Measurements from ENCODE around the gene KIF6. TPM values are rescaled to one million over a fixed set of nuclear protein-coding genes. Genes with fewer than 3 reads are reported as not detected.

Gene KIF6
- total RNA-seq, 4 donors from 2014 or later: 0.40 to 1.3 (median 0.80) TPM

DNA sequence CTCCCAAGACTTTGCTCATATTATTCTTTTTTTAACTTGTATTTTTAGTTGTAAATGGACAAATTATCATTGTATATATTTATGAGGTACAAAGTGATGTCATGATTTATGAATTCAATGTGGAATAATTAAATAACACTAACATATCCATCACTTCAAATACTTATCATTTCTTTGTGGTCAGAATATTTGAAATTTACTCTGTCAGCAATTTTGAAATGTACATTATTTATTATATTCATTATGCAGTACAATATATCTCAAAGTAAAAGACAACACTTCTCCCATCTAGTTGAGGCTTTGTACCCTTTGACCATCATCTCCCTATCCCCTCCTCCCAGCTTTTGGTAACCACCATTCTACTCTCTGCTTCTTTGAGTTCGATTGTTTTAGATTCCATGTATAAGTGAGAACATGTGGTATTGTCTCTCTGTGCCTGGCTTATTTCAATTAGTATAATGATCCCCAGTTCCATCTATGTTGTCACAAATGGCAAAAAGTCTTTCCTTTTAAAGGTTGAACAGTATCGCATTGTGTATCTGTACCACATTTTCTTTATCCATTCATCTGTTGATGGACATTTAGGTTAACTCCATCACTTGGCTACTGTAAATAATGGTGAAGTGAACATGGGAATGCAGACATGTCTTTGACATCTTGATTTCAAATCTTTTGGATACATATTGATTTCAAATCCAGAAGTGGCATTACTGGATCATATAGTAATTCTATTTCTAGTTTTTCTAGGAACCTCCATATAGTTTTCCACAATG, 197.2 kb downstream of the KIF6 start:
- no peak for TF ChIP-seq POLR2A (IDR thresholded peaks at IDR 0.05)
- TF ChIP-seq, protein P1, sequence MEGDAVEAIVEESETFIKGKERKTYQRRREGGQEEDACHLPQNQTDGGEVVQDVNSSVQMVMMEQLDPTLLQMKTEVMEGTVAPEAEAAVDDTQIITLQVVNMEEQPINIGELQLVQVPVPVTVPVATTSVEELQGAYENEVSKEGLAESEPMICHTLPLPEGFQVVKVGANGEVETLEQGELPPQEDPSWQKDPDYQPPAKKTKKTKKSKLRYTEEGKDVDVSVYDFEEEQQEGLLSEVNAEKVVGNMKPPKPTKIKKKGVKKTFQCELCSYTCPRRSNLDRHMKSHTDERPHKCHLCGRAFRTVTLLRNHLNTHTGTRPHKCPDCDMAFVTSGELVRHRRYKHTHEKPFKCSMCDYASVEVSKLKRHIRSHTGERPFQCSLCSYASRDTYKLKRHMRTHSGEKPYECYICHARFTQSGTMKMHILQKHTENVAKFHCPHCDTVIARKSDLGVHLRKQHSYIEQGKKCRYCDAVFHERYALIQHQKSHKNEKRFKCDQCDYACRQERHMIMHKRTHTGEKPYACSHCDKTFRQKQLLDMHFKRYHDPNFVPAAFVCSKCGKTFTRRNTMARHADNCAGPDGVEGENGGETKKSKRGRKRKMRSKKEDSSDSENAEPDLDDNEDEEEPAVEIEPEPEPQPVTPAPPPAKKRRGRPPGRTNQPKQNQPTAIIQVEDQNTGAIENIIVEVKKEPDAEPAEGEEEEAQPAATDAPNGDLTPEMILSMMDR (IDR thresholded peaks at IDR 0.05): no peak
- Histone ChIP-seq H3K27me3 (no peaks in the 10 kb centered on the region), H3K9me3 (no peaks in the 10 kb centered on the region), H3K36me3 (no peaks in the 10 kb centered on the region), H3K4me3 (replicated peaks in 1 of 3) (no peak overlapping the region), H3K27ac (no peak overlapping the region), H3K4me1 (peaks cover 3 to 12% of the 10 kb centered on the region in 2 donors)
- intact Hi-C loops (cut with DNase I): no loop called here
- no peak for DNase-seq
- WGBS, 2 donors: 87% methylated on average over 2 of the region's 2 CpGs

DNA sequence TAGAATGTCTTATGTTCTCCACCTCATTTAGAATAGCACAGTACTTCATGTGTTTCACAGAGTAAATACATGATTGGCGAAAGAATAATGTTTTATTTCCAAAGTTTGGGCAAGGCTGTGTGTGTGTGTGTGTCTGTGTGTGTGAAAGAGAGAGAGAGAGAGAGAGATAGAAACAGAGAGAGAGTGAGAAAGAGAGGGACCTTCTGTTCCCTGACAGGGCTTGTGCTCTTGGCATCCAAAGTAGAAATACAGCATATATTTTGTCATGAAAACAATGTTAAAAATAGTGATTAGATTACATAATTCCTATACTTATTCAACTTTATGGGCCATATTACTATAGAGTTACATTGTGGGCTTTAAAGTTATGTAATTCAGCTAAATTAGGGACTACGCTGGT, 201.2 kb downstream of the KIF6 start:
- H3K4me3 ChIP-seq (replicated peaks in 1 of 3): no peak overlapping the region
- peaks cover 0 to 6% of the 10 kb centered on the region in 2 donors for H3K4me1 ChIP-seq
- H3K36me3 ChIP-seq: no peaks in the 10 kb centered on the region
- no peak for DNase-seq
- 95 to 96% methylated on average over 2 of the region's 2 CpGs for WGBS, 2 donors
- no peaks in the 10 kb centered on the region for H3K9me3 ChIP-seq
- no peaks in the 10 kb centered on the region for H3K27me3 ChIP-seq
- TF ChIP-seq, protein P1 (IDR thresholded peaks at IDR 0.05): no peak
- TF ChIP-seq POLR2A (IDR thresholded peaks at IDR 0.05): no peak
- intact Hi-C loops (cut with DNase I): no loop called here
- H3K27ac ChIP-seq: no peak overlapping the region

DNA sequence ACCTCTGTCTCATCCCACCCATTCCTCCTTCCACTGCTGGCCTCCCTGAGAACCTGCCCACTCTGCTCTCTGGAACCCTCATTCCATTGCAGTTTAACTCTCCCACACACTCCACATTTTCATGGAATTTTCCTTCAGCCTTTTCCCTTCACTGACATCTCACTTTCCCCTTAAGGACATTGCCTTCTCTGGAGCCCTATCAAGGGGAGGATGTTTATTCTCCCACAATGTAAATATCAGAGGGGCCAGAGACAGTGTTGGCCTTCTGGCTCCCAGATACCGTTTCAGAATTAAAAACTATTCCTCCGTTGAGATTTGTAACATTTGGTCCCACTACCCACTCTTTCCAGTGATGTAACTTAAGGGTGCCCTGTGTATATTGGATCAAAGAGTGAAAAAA, 203.2 kb downstream of the KIF6 start:
- DNase-seq: no peak
- no peaks in the 10 kb centered on the region for H3K27me3 ChIP-seq
- peaks cover 0 to 11% of the 10 kb centered on the region in 2 donors for H3K4me1 ChIP-seq
- no peaks in the 10 kb centered on the region for H3K9me3 ChIP-seq
- TF ChIP-seq, protein P1 (IDR thresholded peaks at IDR 0.05): no peak
- no peak for TF ChIP-seq POLR2A (IDR thresholded peaks at IDR 0.05)
- no peak overlapping the region for H3K4me3 ChIP-seq (replicated peaks in 1 of 3)
- intact Hi-C loops (cut with DNase I): no loop called here
- no peaks in the 10 kb centered on the region for H3K36me3 ChIP-seq
- H3K27ac ChIP-seq: no peak overlapping the region
- 49 to 57% methylated on average over 2 of the region's 2 CpGs for WGBS, 2 donors

DNA sequence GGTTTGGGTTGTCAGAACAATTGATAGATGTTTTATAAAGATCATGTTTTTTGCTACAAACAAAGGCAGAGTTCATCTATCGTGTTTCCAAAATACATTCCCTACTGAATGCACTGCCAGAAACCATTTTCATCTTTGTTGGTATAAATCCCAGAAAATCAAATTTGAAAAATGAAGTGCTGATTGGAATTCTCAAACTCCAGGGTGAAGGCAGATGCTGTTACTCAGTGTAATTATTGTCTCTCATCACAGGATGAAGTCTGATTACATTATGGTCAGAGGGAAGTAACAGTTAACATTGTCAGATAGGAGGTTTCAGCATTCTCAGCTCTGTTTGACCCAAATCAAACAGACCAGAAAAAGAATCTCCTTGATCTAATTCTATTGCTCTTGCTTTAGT, 204.3 kb downstream of the KIF6 start:
- intact Hi-C loops (cut with DNase I): no loop called here
- no peaks in the 10 kb centered on the region for H3K27me3 ChIP-seq
- TF ChIP-seq, protein P1 (IDR thresholded peaks at IDR 0.05): no peak
- TF ChIP-seq POLR2A (IDR thresholded peaks at IDR 0.05): no peak
- peaks cover 0 to 5% of the 10 kb centered on the region in 2 donors for H3K4me1 ChIP-seq
- H3K36me3 ChIP-seq: no peaks in the 10 kb centered on the region
- no peaks in the 10 kb centered on the region for H3K9me3 ChIP-seq
- 77 to 86% methylated on average over 1 of the region's 1 CpG for WGBS, 2 donors
- H3K4me3 ChIP-seq (replicated peaks in 1 of 3): no peak overlapping the region
- no peak for DNase-seq
- no peak overlapping the region for H3K27ac ChIP-seq

DNA sequence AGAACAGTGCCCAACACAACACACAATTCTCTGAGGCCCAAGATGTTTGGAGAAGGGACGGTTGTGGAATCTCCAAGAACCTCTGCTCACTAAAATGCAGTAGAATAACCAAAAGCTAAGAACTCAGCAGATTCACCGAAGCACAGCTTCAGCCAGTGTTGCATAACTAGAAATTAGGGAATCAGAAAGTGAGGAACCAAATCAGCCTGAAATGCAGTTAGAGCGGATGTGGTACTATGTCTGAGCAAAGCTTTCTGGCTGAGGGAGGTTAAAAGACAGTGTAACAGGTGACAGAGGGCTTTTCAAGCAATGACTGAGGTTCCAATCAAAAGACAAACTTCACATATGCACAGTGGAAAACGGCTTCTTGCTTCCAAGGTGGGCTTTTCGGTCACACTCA, 204.8 kb downstream of the KIF6 start:
- no peak overlapping the region for H3K27ac ChIP-seq
- no peaks in the 10 kb centered on the region for H3K27me3 ChIP-seq
- WGBS, 2 donors: 73% methylated on average over 5 of the region's 5 CpGs
- TF ChIP-seq POLR2A (IDR thresholded peaks at IDR 0.05): no peak
- TF ChIP-seq, protein P1 (IDR thresholded peaks at IDR 0.05): no peak
- intact Hi-C loops (cut with DNase I): no loop called here
- H3K4me3 ChIP-seq (replicated peaks in 1 of 3): no peak overlapping the region
- DNase-seq: no peak
- peaks cover 0 to 5% of the 10 kb centered on the region in 2 donors for H3K4me1 ChIP-seq
- no peaks in the 10 kb centered on the region for H3K36me3 ChIP-seq
- no peaks in the 10 kb centered on the region for H3K9me3 ChIP-seq
